Tibial nerve (tissue), 4 donors: ENCODE data around the gene GPRC5D. TPM values are rescaled to one million over a fixed set of nuclear protein-coding genes. Genes with fewer than 3 reads are reported as not detected.

Experiments used
- DNase-seq, 2 donors: peaks; one replicate each; pipeline ENCODE4 v3.0.0-alpha.2; 2019; ENCODE audit warnings: low spot score in 2 of 2
- H3K27ac ChIP-seq, 4 donors: fragments of 200-600 bp; sonication (generic) in 3 of 4; one replicate each; pipeline ENCODE4 v1.5.1; 2017 to 2019; ENCODE audit warnings: mild to moderate bottlenecking in 1 of 4
- H3K27me3 ChIP-seq, 2 donors: fragments of 200-600 bp; sonication (generic) in 1 of 2; one replicate each; pipeline versions ENCODE4 v1.5.1 to v1.6.0; 2017 to 2019
- H3K36me3 ChIP-seq, 3 donors: fragments of 200-600 bp; sonication (generic); one replicate each; pipeline ENCODE4 v1.5.1; 2018 to 2019
- H3K4me1 ChIP-seq, 4 donors: fragments of 200-600 bp; sonication (generic) in 3 of 4; one replicate each; pipeline ENCODE4 v1.5.1; 2017 to 2019
- H3K4me3 ChIP-seq, 4 donors: fragments of 200-600 bp; sonication (generic) in 3 of 4; one replicate each; pipeline ENCODE4 v1.5.1; 2017 to 2019; ENCODE audit warnings: mild to moderate bottlenecking in 1 of 4, moderate library complexity in 1 of 4
- H3K9me3 ChIP-seq, 4 donors: fragments of 200-600 bp; sonication (generic) in 3 of 4; one replicate each; pipeline ENCODE4 v1.5.1; 2017 to 2019
- CTCF ChIP-seq, 5 experiments: fragments of 200-600 bp in 3 of 5; fragments of 450-650 bp in 2 of 5; sonication (generic) in 3 of 5; IDR thresholded peaks; one replicate each; pipeline ENCODE4 v1.5.1; 2016 to 2019; ENCODE audit warnings: antibody characterized with exemption in 5 of 5, mild to moderate bottlenecking in 3 of 5, moderate library complexity in 2 of 5
- EP300 ChIP-seq, 2 donors: sonication (generic); formaldehyde crosslinking; IDR thresholded peaks; one replicate each; pipeline ENCODE4 v1.6.1; 2017; ENCODE audit warnings: antibody characterized with exemption in 2 of 2, mild to moderate bottlenecking in 1 of 2
- POLR2A ChIP-seq, 2 donors: fragments of 450-650 bp; IDR thresholded peaks; one replicate each; pipeline ENCODE4 v1.6.1; 2017; ENCODE audit warnings: antibody characterized with exemption in 2 of 2, mild to moderate bottlenecking in 2 of 2, moderate library complexity in 2 of 2
- WGBS, 2 donors: methylation state at CpG; one replicate each; pipeline ENCODE4 v1.1.5; 2018; 5-methylcytosine and 5-hydroxymethylcytosine counted together
- total RNA-seq, 4 donors: library from RNA; depleted of rRNA; stranded (reverse); fragments of >200 nt; gene quantifications; one replicate each; pipeline ENCODE4 v1.1.0, GENCODE V29; 2016

Gene GPRC5D
- total RNA-seq, 4 donors from 2014 or later = not detected

DNA sequence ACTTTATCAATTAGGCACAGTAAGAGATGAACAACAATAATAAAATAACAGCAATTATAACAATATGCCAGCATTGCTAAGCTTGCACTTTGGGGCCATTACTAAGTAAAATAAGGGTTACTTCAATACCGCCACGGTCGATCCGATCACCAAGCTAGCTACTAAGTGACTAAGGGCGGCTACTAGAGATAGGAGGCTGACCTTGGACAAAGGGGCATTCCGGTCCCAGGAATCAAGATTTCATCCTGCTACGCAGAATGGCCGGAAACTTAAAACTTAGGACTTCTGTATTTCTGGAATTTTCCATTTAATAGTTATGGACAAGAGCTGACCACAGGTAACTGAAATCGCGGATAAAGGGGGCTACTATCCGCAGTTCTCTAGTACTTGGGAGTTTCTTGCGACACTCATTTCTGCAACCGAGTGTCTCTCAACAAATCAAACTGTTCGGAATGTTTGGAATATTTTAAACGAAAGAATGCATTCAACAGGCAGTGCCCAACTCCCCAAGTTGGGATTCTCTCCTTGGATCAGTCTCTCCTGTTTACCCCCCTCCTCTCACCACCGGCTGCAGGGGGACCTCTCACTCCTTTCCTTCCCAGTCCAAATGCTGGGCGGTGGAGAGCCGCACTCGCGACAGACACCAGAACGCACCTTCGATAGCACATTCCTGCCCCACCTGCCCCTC, 47.4 kb upstream of the GPRC5D start:
- Histone ChIP-seq H3K27ac (peak overlapping the region; percentile 43 to 94 (median 90)), H3K36me3 (no peaks in the 10 kb centered on the region), H3K27me3 (no peaks in the 10 kb centered on the region), H3K4me1 (peaks cover 0 to 50% (median 19%) of the 10 kb centered on the region in 4 donors), H3K4me3 (peak overlapping the region; percentile 58 to 91 (median 81)), H3K9me3 (no peaks in the 10 kb centered on the region)
- 25 to 30% methylated on average over 22 of the region's 22 CpGs for WGBS, 2 donors
- no peak for TF ChIP-seq POLR2A (IDR thresholded peaks at IDR 0.05)
- TF ChIP-seq EP300 (IDR thresholded peaks at IDR 0.05) = no peak
- no peak for TF ChIP-seq CTCF (IDR thresholded peaks at IDR 0.05)
- no peak for DNase-seq

DNA sequence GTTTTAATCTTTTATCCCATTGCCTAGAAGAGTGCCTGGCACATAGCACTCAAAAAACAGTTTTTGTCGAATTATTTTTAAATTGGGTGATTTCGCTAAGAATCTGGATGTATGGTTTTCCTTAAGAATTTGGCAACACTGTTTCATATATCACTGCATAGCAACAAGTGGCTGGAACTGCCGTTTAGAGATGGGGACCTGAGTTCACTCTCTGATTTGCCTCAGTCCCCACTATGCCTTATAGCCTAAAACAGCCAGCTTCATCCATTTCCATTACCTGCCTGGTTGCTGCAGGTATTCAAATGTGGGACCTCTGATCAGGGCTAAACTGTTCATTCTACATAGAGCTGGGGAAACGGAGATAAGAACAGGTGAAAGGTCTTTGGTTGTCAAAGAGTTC, 46.3 kb upstream of the GPRC5D start:
- Histone ChIP-seq H3K4me1 (peaks cover 0 to 54% (median 20%) of the 10 kb centered on the region in 4 donors), H3K27me3 (no peaks in the 10 kb centered on the region), H3K27ac (no peak overlapping the region), H3K4me3 (peak overlapping the region in 1 of 4 donors; percentile 91), H3K36me3 (no peaks in the 10 kb centered on the region), H3K9me3 (no peaks in the 10 kb centered on the region)
- 87 to 92% methylated on average over 4 of the region's 4 CpGs for whole genome bisulfite sequencing, 2 donors
- TF ChIP-seq POLR2A (IDR thresholded peaks at IDR 0.05) (no peak), CTCF (IDR thresholded peaks at IDR 0.05) (no peak), EP300 (IDR thresholded peaks at IDR 0.05) (no peak)
- no peak for DNase-seq

DNA sequence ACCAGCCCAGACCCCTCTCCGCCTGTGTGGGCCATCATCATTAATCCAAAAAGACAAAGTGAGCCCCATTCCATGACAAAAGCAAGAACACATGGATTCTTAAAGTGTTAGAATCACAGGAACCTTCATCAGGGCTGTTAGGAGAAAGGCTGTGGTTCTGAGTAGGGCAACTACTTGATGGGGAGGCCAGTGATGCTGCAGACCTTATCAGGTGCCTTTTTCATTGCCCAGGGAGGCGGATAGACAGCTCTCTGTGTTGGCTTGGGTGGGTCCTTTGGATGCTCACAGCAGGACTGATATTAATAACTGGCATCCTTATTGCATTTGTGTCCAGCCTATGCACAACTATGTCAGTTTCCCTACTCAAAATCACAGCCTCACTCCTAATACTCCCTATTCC, 45.8 kb upstream of the GPRC5D start:
- TF ChIP-seq CTCF (IDR thresholded peaks at IDR 0.05) (no peak), EP300 (IDR thresholded peaks at IDR 0.05) (no peak), POLR2A (IDR thresholded peaks at IDR 0.05) (no peak)
- H3K4me3 ChIP-seq = no peak overlapping the region
- H3K27me3 ChIP-seq = no peaks in the 10 kb centered on the region
- H3K36me3 ChIP-seq = no peaks in the 10 kb centered on the region
- DNase-seq = no peak
- 42 to 66% methylated on average over 2 of the region's 2 CpGs for WGBS, 2 donors
- peaks cover 0 to 59% (median 22%) of the 10 kb centered on the region in 4 donors for H3K4me1 ChIP-seq
- H3K27ac ChIP-seq = peak overlapping the region in 2 of 4 donors; percentile 26 to 34
- no peaks in the 10 kb centered on the region for H3K9me3 ChIP-seq

- no peak overlapping the region for H3K4me3 ChIP-seq
- peak overlapping the region in 2 of 4 donors; percentile 26 to 34 for H3K27ac ChIP-seq
- H3K36me3 ChIP-seq = no peaks in the 10 kb centered on the region
- no peaks in the 10 kb centered on the region for H3K27me3 ChIP-seq
- H3K9me3 ChIP-seq = no peaks in the 10 kb centered on the region
- DNase-seq = no peak
- TF ChIP-seq CTCF (IDR thresholded peaks at IDR 0.05) (no peak), EP300 (IDR thresholded peaks at IDR 0.05) (no peak)
- 58 to 60% methylated on average over 3 of the region's 3 CpGs for WGBS, 2 donors
- peaks cover 0 to 60% (median 21%) of the 10 kb centered on the region in 4 donors for H3K4me1 ChIP-seq
Observed at GRCh38 chr12:12997156-12997555, 45.2 kb upstream of the GPRC5D start.

GRCh38 chr12:12996209-12996608, 44.2 kb upstream of the GPRC5D start:
- TF ChIP-seq EP300 (IDR thresholded peaks at IDR 0.05) = no peak
- H3K27ac ChIP-seq = no peak overlapping the region
- no peaks in the 10 kb centered on the region for H3K9me3 ChIP-seq
- H3K27me3 ChIP-seq = no peaks in the 10 kb centered on the region
- peaks cover 0 to 62% (median 20%) of the 10 kb centered on the region in 4 donors for H3K4me1 ChIP-seq
- WGBS, 2 donors = 65 to 70% methylated on average over 3 of the region's 3 CpGs
- no peak overlapping the region for H3K4me3 ChIP-seq
- DNase-seq = no peak
- no peaks in the 10 kb centered on the region for H3K36me3 ChIP-seq
